ENCODE results near the gene OPCML.

Gene OPCML

GRCh38 chr11:132519241-132519815 is 1013.0 kb downstream of the OPCML start:
- H3K9me3 ChIP-seq (ENCODE audit: control insufficient read depth, insufficient read depth, low read length) = no peaks in the 10 kb centered on the region
- no peaks in the 10 kb centered on the region for H3K79me2 ChIP-seq (ENCODE audit: control insufficient read depth, low read length)
- TF ChIP-seq EZH2phosphoT487 (IDR thresholded peaks at IDR 0.05; ENCODE audit: borderline replicate concordance, low read length) = no peak
- no peak for TF ChIP-seq CTCF (IDR thresholded peaks at IDR 0.05; ENCODE audit: low read depth, low read length, poor library complexity, severe bottlenecking)
- no peak overlapping the region for H3K27ac ChIP-seq (ENCODE audit: low read depth, low read length)
- H4K20me1 ChIP-seq (ENCODE audit: control insufficient read depth, insufficient read depth, low read depth, low read length) = no peaks in the 10 kb centered on the region
- no peak overlapping the region for H3K4me3 ChIP-seq (ENCODE audit: low read length)
- H3F3A ChIP-seq (ENCODE audit: control insufficient read depth, insufficient read depth) = no peaks in the 10 kb centered on the region
- no peak overlapping the region for H3K4me2 ChIP-seq (ENCODE audit: low read length)
- no peaks in the 10 kb centered on the region for H3K9me2 ChIP-seq (replicated peaks; ENCODE audit: control insufficient read depth, low read length)
- no peaks in the 10 kb centered on the region for H3K27me3 ChIP-seq (ENCODE audit: control insufficient read depth, low read length)
- no peaks in the 10 kb centered on the region for H3K36me3 ChIP-seq (ENCODE audit: control insufficient read depth, low read length)
- H3K4me1 ChIP-seq (ENCODE audit: control insufficient read depth, low read length) = no peaks in the 10 kb centered on the region

GRCh38 chr11:132504501-132505041 is 1027.7 kb downstream of the OPCML start:
- Histone ChIP-seq H3K4me2 (ENCODE audit: low read length) (no peak overlapping the region), H3K79me2 (ENCODE audit: control insufficient read depth, low read length) (no peaks in the 10 kb centered on the region), H3K27me3 (ENCODE audit: control insufficient read depth, low read length) (no peaks in the 10 kb centered on the region), H3K4me3 (ENCODE audit: low read length) (no peak overlapping the region), H3F3A (ENCODE audit: control insufficient read depth, insufficient read depth) (no peaks in the 10 kb centered on the region), H4K20me1 (ENCODE audit: control insufficient read depth, insufficient read depth, low read depth, low read length) (no peaks in the 10 kb centered on the region), H3K9me3 (ENCODE audit: control insufficient read depth, insufficient read depth, low read length) (no peaks in the 10 kb centered on the region), H3K27ac (ENCODE audit: low read depth, low read length) (no peak overlapping the region), H3K9me2 (replicated peaks; ENCODE audit: control insufficient read depth, low read length) (no peaks in the 10 kb centered on the region), H3K4me1 (ENCODE audit: control insufficient read depth, low read length) (no peaks in the 10 kb centered on the region), H3K36me3 (ENCODE audit: control insufficient read depth, low read length) (no peaks in the 10 kb centered on the region)
- no peak for TF ChIP-seq EZH2phosphoT487 (IDR thresholded peaks at IDR 0.05; ENCODE audit: borderline replicate concordance, low read length)

- no peaks in the 10 kb centered on the region for H3K9me3 ChIP-seq (ENCODE audit: control insufficient read depth, insufficient read depth, low read length)
- H3K4me2 ChIP-seq (ENCODE audit: low read length) = no peak overlapping the region
- no peak overlapping the region for H3K27ac ChIP-seq (ENCODE audit: low read depth, low read length)
- H4K20me1 ChIP-seq (ENCODE audit: control insufficient read depth, insufficient read depth, low read depth, low read length) = no peaks in the 10 kb centered on the region
- H3K36me3 ChIP-seq (ENCODE audit: control insufficient read depth, low read length) = no peaks in the 10 kb centered on the region
- no peaks in the 10 kb centered on the region for H3K27me3 ChIP-seq (ENCODE audit: control insufficient read depth, low read length)
- H3F3A ChIP-seq (ENCODE audit: control insufficient read depth, insufficient read depth) = no peaks in the 10 kb centered on the region
- no peak overlapping the region for H3K4me3 ChIP-seq (ENCODE audit: low read length)
- TF ChIP-seq EZH2phosphoT487 (IDR thresholded peaks at IDR 0.05; ENCODE audit: borderline replicate concordance, low read length) = no peak
- TF ChIP-seq CTCF (IDR thresholded peaks at IDR 0.05; ENCODE audit: low read depth, low read length, poor library complexity, severe bottlenecking) = no peak
- H3K9me2 ChIP-seq (replicated peaks; ENCODE audit: control insufficient read depth, low read length) = no peaks in the 10 kb centered on the region
- no peaks in the 10 kb centered on the region for H3K4me1 ChIP-seq (ENCODE audit: control insufficient read depth, low read length)
- no peaks in the 10 kb centered on the region for H3K79me2 ChIP-seq (ENCODE audit: control insufficient read depth, low read length)
These were observed 1030.9 kb downstream of the OPCML start for GRCh38 chr11:132501356-132501755.

GRCh38 chr11:132499661-132500060 is 1032.6 kb downstream of the OPCML start:
- Histone ChIP-seq H3K79me2 (ENCODE audit: control insufficient read depth, low read length) (no peaks in the 10 kb centered on the region), H3K4me3 (ENCODE audit: low read length) (no peak overlapping the region), H3K27ac (ENCODE audit: low read depth, low read length) (no peak overlapping the region), H3K36me3 (ENCODE audit: control insufficient read depth, low read length) (no peaks in the 10 kb centered on the region), H3F3A (ENCODE audit: control insufficient read depth, insufficient read depth) (no peaks in the 10 kb centered on the region), H3K4me2 (ENCODE audit: low read length) (no peak overlapping the region), H3K4me1 (ENCODE audit: control insufficient read depth, low read length) (no peaks in the 10 kb centered on the region), H3K27me3 (ENCODE audit: control insufficient read depth, low read length) (no peaks in the 10 kb centered on the region), H4K20me1 (ENCODE audit: control insufficient read depth, insufficient read depth, low read depth, low read length) (no peaks in the 10 kb centered on the region), H3K9me2 (replicated peaks; ENCODE audit: control insufficient read depth, low read length) (no peaks in the 10 kb centered on the region), H3K9me3 (ENCODE audit: control insufficient read depth, insufficient read depth, low read length) (no peaks in the 10 kb centered on the region)
- TF ChIP-seq EZH2phosphoT487 (IDR thresholded peaks at IDR 0.05; ENCODE audit: borderline replicate concordance, low read length) (no peak), CTCF (IDR thresholded peaks at IDR 0.05; ENCODE audit: low read depth, low read length, poor library complexity, severe bottlenecking) (no peak)

Measured in DOHH2 (cell line).